ENCODE measurements around the gene VPS37C. TPM values are rescaled to one million over a fixed set of nuclear protein-coding genes. Genes with fewer than 3 reads are reported as not detected.

The VPS37C gene
- total RNA-seq, 4 donors from 2014 or later, result 9.3 to 17.5 (median 12.6) TPM

DNA sequence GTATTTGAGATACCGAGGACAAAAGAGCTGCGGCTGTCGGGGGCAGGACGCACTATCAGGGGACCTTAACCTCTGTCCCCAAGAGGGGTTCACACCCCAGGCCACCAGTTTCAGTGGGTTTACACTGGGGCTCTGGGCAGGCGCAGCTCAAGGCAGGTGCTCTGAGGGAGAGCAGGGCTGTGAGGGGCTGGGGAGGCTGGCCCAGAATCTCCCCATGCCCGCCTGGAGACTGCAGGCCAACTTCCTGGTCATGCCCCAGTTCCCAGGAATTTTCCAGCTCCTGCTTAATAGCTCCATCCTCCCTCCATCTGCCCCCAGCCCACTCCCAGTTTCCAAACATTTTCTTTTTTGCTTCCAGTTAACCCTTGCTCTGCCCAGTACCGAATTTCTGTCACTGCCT lies 34.5 kb upstream of the VPS37C start:
- DNase-seq (ENCODE audit: low spot score) (no peak), ATAC-seq (ENCODE audit: low FRiP score) (no peak)
- TF ChIP-seq, protein P1, sequence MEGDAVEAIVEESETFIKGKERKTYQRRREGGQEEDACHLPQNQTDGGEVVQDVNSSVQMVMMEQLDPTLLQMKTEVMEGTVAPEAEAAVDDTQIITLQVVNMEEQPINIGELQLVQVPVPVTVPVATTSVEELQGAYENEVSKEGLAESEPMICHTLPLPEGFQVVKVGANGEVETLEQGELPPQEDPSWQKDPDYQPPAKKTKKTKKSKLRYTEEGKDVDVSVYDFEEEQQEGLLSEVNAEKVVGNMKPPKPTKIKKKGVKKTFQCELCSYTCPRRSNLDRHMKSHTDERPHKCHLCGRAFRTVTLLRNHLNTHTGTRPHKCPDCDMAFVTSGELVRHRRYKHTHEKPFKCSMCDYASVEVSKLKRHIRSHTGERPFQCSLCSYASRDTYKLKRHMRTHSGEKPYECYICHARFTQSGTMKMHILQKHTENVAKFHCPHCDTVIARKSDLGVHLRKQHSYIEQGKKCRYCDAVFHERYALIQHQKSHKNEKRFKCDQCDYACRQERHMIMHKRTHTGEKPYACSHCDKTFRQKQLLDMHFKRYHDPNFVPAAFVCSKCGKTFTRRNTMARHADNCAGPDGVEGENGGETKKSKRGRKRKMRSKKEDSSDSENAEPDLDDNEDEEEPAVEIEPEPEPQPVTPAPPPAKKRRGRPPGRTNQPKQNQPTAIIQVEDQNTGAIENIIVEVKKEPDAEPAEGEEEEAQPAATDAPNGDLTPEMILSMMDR (IDR thresholded peaks at IDR 0.05), result no peak

DNA sequence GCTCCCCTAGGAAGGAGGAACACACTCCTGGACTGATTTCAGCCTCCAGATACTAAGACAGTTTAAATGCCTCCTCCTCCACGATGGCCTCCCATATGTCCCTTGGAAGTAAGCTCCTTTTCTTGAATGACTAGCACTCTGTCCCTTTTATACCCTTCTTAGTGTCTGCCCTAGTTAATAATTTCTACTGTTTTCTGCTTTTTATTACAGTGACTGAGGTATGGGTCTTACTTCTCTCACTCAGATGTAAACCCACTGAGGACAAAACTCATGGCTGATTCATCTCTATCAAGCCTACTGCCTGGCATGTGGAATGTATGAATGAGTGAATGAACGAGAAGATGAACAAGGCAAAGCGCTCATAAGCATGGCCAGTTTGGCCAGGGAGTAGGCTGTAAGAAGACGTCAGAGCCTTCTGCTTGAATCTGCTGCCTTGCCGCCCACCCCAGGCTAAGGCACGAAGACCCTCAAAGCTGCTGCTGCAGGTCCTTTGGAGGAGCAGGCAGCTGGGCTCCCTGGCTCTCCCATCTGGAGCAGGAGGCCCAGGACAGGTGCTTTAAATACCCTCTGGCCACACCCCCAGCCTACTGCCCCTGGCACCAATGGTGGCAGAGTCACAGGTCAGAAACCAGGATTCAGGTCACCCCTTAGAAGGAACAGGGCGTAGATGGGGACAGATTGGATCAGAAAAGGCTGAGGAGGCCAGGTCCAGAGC lies 33.9 kb upstream of the VPS37C start:
- TF ChIP-seq, protein P1 (IDR thresholded peaks at IDR 0.05), result no peak
- DNase-seq (ENCODE audit: low spot score), result no peak
- ATAC-seq (ENCODE audit: low FRiP score), result no peak

DNA sequence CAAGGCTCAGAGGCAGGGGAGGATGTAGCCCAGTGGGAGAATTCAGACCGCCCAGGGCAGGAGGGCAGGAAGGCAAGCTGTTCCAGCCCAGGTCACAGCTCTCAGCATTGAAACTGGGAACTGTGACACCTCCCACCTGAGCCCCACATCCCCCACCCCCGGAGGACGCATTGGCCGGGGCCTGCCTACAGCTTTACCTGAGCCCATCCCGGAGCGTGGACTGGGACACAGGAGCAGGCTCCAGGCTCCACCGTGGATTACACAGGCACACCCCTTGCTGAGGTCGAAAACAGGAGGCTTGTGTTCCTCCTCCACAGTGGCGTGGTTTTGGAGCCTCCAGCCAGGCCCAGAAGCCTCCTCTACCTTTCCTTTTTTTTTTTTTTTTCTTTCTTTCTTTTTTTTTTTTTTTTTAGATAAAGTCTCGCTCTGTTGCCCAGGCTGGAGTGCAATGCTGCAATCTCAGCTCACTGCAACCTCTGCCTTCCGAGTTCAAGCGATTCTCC lies 33.0 kb upstream of the VPS37C start:
- peak; percentile 50 for ATAC-seq (ENCODE audit: low FRiP score)
- no peak for DNase-seq (ENCODE audit: low spot score)
- TF ChIP-seq, protein P1 (IDR thresholded peaks at IDR 0.05), result no peak

DNA sequence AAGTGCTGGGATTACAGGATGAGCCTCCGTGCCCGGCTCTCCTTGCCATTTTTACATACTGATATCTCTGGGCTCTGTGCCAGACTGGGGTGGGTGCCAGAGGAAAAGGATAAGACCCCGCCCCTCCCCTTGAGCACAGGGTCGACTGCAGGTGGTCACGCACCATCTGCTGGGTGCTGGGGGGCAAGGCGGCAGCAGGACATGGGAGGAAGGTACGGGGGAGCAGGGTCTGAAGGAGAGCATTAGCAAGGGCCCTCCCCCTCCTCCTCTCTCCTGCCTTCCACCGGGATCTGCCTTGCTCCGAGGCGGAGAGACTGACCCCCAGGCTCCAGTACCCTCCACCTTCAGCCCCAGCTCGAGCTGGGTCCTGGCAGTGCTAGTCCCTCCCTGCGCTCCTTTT lies 32.4 kb upstream of the VPS37C start:
- TF ChIP-seq, protein P1 (IDR thresholded peaks at IDR 0.05), result no peak
- ATAC-seq (ENCODE audit: low FRiP score) (peak; percentile 39), DNase-seq (ENCODE audit: low spot score) (no peak)

DNA sequence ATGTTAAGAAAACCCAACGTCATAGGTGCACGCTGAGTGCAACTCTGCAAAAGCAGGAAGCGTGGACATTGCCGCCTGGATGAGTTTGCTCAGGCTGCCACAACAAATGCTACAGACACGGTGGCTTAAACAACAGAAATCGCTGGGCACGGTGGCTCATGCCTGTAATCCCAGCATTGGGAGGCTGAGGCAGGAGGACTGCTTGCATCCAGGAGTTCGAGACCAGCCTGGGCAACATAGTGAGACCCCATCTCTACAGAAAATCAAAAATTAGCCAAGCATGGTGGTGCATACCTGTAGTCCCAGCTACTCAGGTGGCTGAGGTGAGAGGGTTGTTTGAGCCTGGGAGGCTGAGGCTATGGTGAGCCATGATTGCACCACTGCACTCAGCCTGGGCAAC lies 28.7 kb upstream of the VPS37C start:
- DNase-seq (ENCODE audit: low spot score) (no peak), ATAC-seq (ENCODE audit: low FRiP score) (no peak)
- TF ChIP-seq, protein P1 (IDR thresholded peaks at IDR 0.05), result no peak

DNA sequence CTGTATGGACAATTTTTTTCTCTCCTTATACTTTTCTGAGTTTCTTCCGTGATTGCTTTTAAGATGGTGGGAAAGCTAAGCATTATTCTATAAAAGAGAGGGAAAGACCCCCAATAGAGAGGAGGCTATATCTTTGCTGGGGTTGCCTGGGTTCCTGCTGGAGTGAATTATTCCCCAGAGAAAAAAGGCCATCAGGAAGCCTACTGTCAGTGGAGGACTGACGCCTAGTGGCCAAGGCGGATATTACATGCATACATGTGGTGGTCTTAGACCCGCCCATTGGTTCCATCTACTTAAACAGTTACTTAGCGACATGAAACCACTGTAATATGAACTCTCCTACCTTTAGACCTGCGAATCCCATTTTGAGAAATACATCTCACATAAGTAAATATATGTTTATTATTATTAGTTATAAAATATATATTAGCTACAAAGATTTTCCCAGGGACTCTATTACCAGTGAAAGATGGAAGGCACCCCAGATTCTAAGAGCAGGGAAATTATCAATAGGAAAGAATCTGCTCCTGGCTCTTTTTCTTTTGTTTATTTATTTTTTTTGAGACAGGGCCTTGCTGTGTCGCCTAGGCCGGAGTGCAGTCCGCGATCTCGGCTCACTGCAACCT lies 26.4 kb upstream of the VPS37C start:
- TF ChIP-seq, protein P1 (IDR thresholded peaks at IDR 0.05), result peak in 2 of 3 donors; percentile 71 to 78
- ATAC-seq (ENCODE audit: low FRiP score) (no peak), DNase-seq (ENCODE audit: low spot score) (peak; percentile 97)

DNA sequence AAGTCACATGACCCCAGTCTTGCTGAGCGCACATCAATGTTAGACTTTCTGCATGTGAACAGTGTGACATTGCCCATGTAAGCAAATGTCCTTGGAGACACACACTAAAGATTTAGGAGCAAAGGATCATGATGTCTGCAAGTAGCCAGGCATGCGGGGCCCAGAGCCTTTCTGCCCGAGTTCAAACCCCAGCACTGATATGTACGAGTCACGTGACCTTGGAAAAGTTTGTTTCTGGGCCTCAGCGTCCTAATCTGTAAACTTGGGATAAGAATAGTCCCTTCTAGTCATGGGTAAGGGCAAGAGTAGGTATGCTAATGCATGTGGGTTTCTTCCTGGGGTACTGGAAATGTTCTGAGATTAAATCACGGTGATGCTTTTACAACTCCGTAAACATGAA lies 25.3 kb upstream of the VPS37C start:
- ATAC-seq (ENCODE audit: low FRiP score) (no peak), DNase-seq (ENCODE audit: low spot score) (no peak)
- TF ChIP-seq, protein P1 (IDR thresholded peaks at IDR 0.05), result no peak

All from omental fat pad (tissue), 4 donors.